ENCODE measurements around the gene ST7L. TPM values are rescaled to one million over a fixed set of nuclear protein-coding genes. Genes with fewer than 3 reads are reported as not detected.
"Not testable (repeated sequence)": the region's sequence is repeated elsewhere in the genome, so short reads cannot be mapped to it uniquely, and the experiment has no call there.

ST7L gene
- total and polyA plus RNA-seq, 4 donors = 8.4 to 36.1 (median 17.2) TPM

DNA sequence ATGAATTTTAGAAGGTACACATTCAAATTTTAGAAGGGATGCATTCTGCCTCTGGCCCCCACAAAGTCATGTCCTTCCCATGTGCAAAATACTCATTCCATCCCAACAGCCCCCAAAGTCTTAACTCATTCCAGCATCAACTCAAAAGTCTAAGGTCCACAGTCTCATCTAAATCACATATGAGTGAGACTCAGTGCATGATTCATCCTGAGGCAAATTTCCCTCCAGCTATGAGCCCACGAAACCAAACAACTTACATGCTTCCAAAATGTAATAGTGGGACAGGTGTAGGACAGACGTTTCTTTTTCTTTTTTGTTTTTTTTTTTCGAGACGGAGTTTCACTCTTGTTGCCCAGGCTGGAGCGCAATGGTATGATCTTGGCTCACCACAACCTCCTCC is 122.7 kb downstream of the ST7L start:
- Histone ChIP-seq H3K9me3 (ENCODE audit: control insufficient read depth in 4 of 4, insufficient read depth in 3 of 4, low read length in 3 of 4) (no peaks in the 10 kb centered on the region), H3K9ac (ENCODE audit: insufficient read depth in 1 of 2, low read length in 2 of 2) (no peak overlapping the region), H3K4me3 (no peak overlapping the region), H3K27ac (ENCODE audit: low read depth in 1 of 2, low read length in 1 of 2) (no peak overlapping the region), H3K4me1 (ENCODE audit: control insufficient read depth in 5 of 5, insufficient read depth in 5 of 5, low read length in 5 of 5) (no peaks in the 10 kb centered on the region), H3K27me3 (ENCODE audit: control insufficient read depth in 3 of 3, insufficient read depth in 3 of 3, low read length in 2 of 3) (peaks cover 0 to 3% (median 2%) of the 10 kb centered on the region in 3 donors), H3K36me3 (ENCODE audit: control insufficient read depth in 4 of 4, insufficient read depth in 4 of 4, low read length in 4 of 4) (no peaks in the 10 kb centered on the region)
- TF ChIP-seq, protein P1, sequence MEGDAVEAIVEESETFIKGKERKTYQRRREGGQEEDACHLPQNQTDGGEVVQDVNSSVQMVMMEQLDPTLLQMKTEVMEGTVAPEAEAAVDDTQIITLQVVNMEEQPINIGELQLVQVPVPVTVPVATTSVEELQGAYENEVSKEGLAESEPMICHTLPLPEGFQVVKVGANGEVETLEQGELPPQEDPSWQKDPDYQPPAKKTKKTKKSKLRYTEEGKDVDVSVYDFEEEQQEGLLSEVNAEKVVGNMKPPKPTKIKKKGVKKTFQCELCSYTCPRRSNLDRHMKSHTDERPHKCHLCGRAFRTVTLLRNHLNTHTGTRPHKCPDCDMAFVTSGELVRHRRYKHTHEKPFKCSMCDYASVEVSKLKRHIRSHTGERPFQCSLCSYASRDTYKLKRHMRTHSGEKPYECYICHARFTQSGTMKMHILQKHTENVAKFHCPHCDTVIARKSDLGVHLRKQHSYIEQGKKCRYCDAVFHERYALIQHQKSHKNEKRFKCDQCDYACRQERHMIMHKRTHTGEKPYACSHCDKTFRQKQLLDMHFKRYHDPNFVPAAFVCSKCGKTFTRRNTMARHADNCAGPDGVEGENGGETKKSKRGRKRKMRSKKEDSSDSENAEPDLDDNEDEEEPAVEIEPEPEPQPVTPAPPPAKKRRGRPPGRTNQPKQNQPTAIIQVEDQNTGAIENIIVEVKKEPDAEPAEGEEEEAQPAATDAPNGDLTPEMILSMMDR (IDR thresholded peaks at IDR 0.05; ENCODE audit: control extremely low read depth, extremely low read depth) = no peak
- ATAC-seq (ENCODE audit: insufficient read depth, low FRiP score) (no peak), DNase-seq (no peak)
- 84 to 88% methylated on average over 5 of the region's 5 CpGs for WGBS, 2 donors

DNA sequence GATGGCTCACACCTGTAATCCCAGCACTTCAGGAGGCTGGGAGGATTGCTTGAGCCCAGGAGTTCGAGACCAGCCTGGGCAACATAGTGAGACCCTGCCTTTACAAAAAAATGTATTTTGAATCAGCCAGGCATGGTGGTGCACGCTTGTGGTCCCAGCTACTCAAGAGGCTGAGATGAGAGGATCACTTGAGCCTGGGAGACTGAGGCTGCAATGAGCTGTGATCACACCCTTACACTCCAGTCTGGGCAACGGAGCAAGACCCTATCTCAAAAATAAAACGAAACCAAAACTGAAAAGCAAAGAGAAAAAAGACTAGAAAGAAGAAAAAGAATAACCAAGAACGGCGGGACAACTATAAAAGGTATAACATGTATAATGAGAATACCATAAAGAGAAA is 125.6 kb downstream of the ST7L start:
- 83 to 91% methylated on average over 6 of the region's 6 CpGs for WGBS, 2 donors
- ATAC-seq (ENCODE audit: insufficient read depth, low FRiP score) = no peak
- TF ChIP-seq, protein P1 (IDR thresholded peaks at IDR 0.05; ENCODE audit: control extremely low read depth, extremely low read depth) = no peak
- Histone ChIP-seq H3K4me1 (ENCODE audit: control insufficient read depth in 5 of 5, insufficient read depth in 5 of 5, low read length in 5 of 5) (no peaks in the 10 kb centered on the region), H3K27me3 (ENCODE audit: control insufficient read depth in 3 of 3, insufficient read depth in 3 of 3, low read length in 2 of 3) (no peaks in the 10 kb centered on the region), H3K9me3 (ENCODE audit: control insufficient read depth in 4 of 4, insufficient read depth in 3 of 4, low read length in 3 of 4) (no peaks in the 10 kb centered on the region), H3K4me3 (no peak overlapping the region), H3K36me3 (ENCODE audit: control insufficient read depth in 4 of 4, insufficient read depth in 4 of 4, low read length in 4 of 4) (no peaks in the 10 kb centered on the region), H3K9ac (ENCODE audit: insufficient read depth in 1 of 2, low read length in 2 of 2) (no peak overlapping the region), H3K27ac (ENCODE audit: low read depth in 1 of 2, low read length in 1 of 2) (no peak overlapping the region)
- DNase-seq = no peak

DNA sequence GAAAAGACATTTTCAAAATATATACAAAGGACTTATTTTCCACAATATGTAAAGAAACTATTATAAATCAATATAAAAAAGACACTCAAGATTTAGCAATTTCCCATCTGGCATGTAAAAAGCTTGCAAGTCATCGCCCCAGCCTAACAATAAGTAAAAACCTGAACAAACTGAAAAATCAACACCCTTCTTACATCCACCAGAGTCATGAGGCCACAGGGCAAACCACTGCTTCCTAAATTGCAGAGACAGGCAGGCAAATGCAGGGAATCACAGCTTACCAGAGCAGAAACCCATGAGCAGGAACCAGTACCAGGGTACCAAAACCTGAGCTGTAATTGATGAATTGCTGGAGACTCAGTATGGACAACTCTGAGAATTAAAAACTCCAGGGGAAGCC is 126.9 kb downstream of the ST7L start:
- no peaks in the 10 kb centered on the region for H3K9me3 ChIP-seq (ENCODE audit: control insufficient read depth in 4 of 4, insufficient read depth in 3 of 4, low read length in 3 of 4)
- H3K27ac ChIP-seq (ENCODE audit: low read depth in 1 of 2, low read length in 1 of 2) = no peak overlapping the region
- DNase-seq (no peak), ATAC-seq (ENCODE audit: insufficient read depth, low FRiP score) (no peak)
- H3K27me3 ChIP-seq (ENCODE audit: control insufficient read depth in 3 of 3, insufficient read depth in 3 of 3, low read length in 2 of 3) = no peaks in the 10 kb centered on the region
- no peaks in the 10 kb centered on the region for H3K4me1 ChIP-seq (ENCODE audit: control insufficient read depth in 5 of 5, insufficient read depth in 5 of 5, low read length in 5 of 5)
- TF ChIP-seq, protein P1 (IDR thresholded peaks at IDR 0.05; ENCODE audit: control extremely low read depth, extremely low read depth) = no peak
- H3K4me3 ChIP-seq = no peak overlapping the region
- no peaks in the 10 kb centered on the region for H3K36me3 ChIP-seq (ENCODE audit: control insufficient read depth in 4 of 4, insufficient read depth in 4 of 4, low read length in 4 of 4)
- no peak overlapping the region for H3K9ac ChIP-seq (ENCODE audit: insufficient read depth in 1 of 2, low read length in 2 of 2)
- 38 to 76% methylated on average over 1 of the region's 1 CpG for WGBS, 2 donors

DNA sequence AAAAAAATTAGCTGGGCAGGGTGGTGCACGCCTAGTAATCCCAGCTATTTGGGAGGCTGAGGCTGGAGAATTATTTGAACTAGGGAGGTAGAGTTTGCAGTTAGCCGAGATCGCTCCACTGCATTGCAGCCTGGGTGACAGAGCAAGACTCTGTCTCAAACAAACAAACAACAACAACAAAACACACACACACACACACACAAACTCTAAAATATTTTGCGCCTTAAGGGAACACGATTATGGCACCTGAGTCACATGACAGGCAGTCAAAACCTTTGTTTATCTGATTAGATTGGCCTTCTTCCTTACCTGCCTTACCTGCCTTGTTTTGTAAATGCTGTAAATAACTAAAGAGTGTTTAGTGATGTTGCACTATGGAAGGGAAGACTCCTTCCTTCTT is 130.8 kb downstream of the ST7L start:
- Histone ChIP-seq H3K9ac (ENCODE audit: insufficient read depth in 1 of 2, low read length in 2 of 2) (no peak overlapping the region), H3K4me1 (ENCODE audit: control insufficient read depth in 5 of 5, insufficient read depth in 5 of 5, low read length in 5 of 5) (no peaks in the 10 kb centered on the region), H3K27ac (ENCODE audit: low read depth in 1 of 2, low read length in 1 of 2) (no peak overlapping the region), H3K36me3 (ENCODE audit: control insufficient read depth in 4 of 4, insufficient read depth in 4 of 4, low read length in 4 of 4) (no peaks in the 10 kb centered on the region), H3K9me3 (ENCODE audit: control insufficient read depth in 4 of 4, insufficient read depth in 3 of 4, low read length in 3 of 4) (no peaks in the 10 kb centered on the region), H3K27me3 (ENCODE audit: control insufficient read depth in 3 of 3, insufficient read depth in 3 of 3, low read length in 2 of 3) (no peaks in the 10 kb centered on the region), H3K4me3 (no peak overlapping the region)
- TF ChIP-seq, protein P1 (IDR thresholded peaks at IDR 0.05; ENCODE audit: control extremely low read depth, extremely low read depth) = no peak
- ATAC-seq (ENCODE audit: insufficient read depth, low FRiP score) = no peak
- DNase-seq = no peak
- WGBS, 2 donors = 95% methylated on average over 5 of the region's 5 CpGs

DNA sequence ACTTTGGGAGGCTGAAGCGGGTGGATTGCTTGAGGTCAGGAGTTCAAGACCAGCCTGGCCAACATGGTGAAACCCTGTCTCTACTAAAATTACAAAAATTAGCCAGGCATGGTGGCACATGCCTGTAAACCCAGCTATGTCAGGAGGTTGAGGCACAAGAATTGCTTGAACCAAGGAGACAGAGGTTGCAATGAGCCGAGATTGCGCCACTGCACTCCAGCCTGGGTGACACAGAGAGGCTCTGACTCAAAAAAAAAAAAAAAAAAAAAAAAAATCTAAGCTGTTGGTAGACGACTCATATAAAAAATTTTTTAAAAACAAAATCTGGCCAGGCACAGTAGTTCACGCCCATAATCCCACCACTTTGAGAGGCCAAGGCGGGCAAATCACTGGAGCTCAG is 131.3 kb downstream of the ST7L start:
- not testable (repeated sequence) for H3K4me1 ChIP-seq (ENCODE audit: control insufficient read depth in 5 of 5, insufficient read depth in 5 of 5, low read length in 5 of 5); H3K27me3 ChIP-seq (ENCODE audit: control insufficient read depth in 3 of 3, insufficient read depth in 3 of 3, low read length in 2 of 3); H3K9me3 ChIP-seq (ENCODE audit: control insufficient read depth in 4 of 4, insufficient read depth in 3 of 4, low read length in 3 of 4); H3K4me3 ChIP-seq; H3K27ac ChIP-seq (ENCODE audit: low read depth in 1 of 2, low read length in 1 of 2); H3K36me3 ChIP-seq (ENCODE audit: control insufficient read depth in 4 of 4, insufficient read depth in 4 of 4, low read length in 4 of 4); ATAC-seq (ENCODE audit: insufficient read depth, low FRiP score); H3K9ac ChIP-seq (ENCODE audit: insufficient read depth in 1 of 2, low read length in 2 of 2); DNase-seq
- 85 to 91% methylated on average over 6 of the region's 6 CpGs for WGBS, 2 donors

DNA sequence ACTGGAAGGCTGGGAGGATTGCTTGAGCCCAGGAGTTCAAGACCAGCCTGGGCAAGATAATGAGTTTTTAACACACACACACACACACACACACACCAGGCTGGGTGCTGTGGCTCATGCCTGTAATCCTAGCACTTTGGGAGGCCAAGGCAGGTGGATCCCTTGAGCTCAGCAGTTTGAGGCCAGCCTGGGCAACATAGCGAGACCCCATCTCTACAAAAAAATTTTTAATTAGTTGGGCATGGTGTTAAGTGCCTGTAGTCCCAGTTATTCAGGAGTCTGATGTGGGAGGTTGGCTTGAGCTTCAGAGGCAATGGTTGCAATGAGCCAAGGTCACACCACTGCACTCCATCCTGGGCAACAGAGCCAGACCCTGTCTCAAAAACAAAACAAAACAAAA is 132.9 kb downstream of the ST7L start:
- not testable (repeated sequence) for H3K4me3 ChIP-seq; ATAC-seq (ENCODE audit: insufficient read depth, low FRiP score); H3K9me3 ChIP-seq (ENCODE audit: control insufficient read depth in 4 of 4, insufficient read depth in 3 of 4, low read length in 3 of 4); H3K4me1 ChIP-seq (ENCODE audit: control insufficient read depth in 5 of 5, insufficient read depth in 5 of 5, low read length in 5 of 5); H3K27ac ChIP-seq (ENCODE audit: low read depth in 1 of 2, low read length in 1 of 2); H3K36me3 ChIP-seq (ENCODE audit: control insufficient read depth in 4 of 4, insufficient read depth in 4 of 4, low read length in 4 of 4); H3K9ac ChIP-seq (ENCODE audit: insufficient read depth in 1 of 2, low read length in 2 of 2); DNase-seq; H3K27me3 ChIP-seq (ENCODE audit: control insufficient read depth in 3 of 3, insufficient read depth in 3 of 3, low read length in 2 of 3)
- WGBS, 2 donors = 91 to 95% methylated on average over 1 of the region's 1 CpG

All from lung (tissue), 12 donors.